Transverse colon (tissue), 4 donors: Measurements from ENCODE around the gene KATNB1.

Source experiments
- POLR2A ChIP-seq: fragments of 450-650 bp; IDR thresholded peaks from one replicate; pipeline ENCODE4 v1.6.1; 2016; ENCODE audit warnings: antibody characterized with exemption, mild to moderate bottlenecking, moderate library complexity
- POLR2AphosphoS5 ChIP-seq, 3 donors: sonication (generic); formaldehyde crosslinking; IDR thresholded peaks; one replicate each; pipeline ENCODE4 v1.6.1; 2016; ENCODE audit warnings: antibody characterized with exemption in 3 of 3
- TF ChIP-seq, protein P1 (sequence below), 5 experiments: fragments of 200-600 bp in 3 of 5; fragments of 450-650 bp in 2 of 5; sonication (generic) in 3 of 5; IDR thresholded peaks; 1 replicate in 2 of 5; 2 replicates in 3 of 5; pipeline ENCODE4 v1.5.1; 2016 to 2017; ENCODE audit warnings: antibody characterized with exemption in 5 of 5, inconsistent platforms in 3 of 5, mild to moderate bottlenecking in 2 of 5, moderate library complexity in 1 of 5

DNA sequence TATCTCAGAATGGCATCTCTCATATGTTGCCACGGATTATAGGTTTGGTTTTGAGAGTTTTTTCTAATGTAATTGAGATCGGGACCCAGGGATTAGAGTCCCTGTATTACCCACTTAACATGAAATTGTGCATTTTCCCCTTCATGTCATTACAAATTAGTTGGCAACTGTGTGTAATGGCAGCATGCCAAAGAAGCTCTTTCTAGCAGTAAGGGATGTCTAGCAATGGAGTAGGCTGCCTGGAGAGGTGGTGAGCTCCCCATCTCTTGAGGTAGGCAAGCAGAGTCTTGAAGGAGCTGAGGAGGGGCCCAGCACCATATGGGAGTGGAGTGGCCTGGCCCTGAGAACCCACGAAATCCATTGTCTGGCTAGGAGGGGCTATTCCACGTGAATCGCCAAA lies 10.0 kb upstream of the KATNB1 start:
- TF ChIP-seq POLR2A (no peak), POLR2AphosphoS5 (IDR thresholded peaks at IDR 0.05) (no peak)
- TF ChIP-seq, protein P1, sequence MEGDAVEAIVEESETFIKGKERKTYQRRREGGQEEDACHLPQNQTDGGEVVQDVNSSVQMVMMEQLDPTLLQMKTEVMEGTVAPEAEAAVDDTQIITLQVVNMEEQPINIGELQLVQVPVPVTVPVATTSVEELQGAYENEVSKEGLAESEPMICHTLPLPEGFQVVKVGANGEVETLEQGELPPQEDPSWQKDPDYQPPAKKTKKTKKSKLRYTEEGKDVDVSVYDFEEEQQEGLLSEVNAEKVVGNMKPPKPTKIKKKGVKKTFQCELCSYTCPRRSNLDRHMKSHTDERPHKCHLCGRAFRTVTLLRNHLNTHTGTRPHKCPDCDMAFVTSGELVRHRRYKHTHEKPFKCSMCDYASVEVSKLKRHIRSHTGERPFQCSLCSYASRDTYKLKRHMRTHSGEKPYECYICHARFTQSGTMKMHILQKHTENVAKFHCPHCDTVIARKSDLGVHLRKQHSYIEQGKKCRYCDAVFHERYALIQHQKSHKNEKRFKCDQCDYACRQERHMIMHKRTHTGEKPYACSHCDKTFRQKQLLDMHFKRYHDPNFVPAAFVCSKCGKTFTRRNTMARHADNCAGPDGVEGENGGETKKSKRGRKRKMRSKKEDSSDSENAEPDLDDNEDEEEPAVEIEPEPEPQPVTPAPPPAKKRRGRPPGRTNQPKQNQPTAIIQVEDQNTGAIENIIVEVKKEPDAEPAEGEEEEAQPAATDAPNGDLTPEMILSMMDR (IDR thresholded peaks at IDR 0.05), result no peak
